ENCODE measurements around the gene PPME1.
A peak's percentile ranks its signal among the peaks of the same experiment; 100 is the strongest.

The PPME1 gene

GRCh38 chr11:74159642-74160041, 11.4 kb upstream of the PPME1 start:
- DNase-seq (ENCODE audit: low spot score), result no peak

- no peak for DNase-seq (ENCODE audit: low spot score)
Observed at GRCh38 chr11:74162681-74163467, 8.2 kb upstream of the PPME1 start.

GRCh38 chr11:74168838-74169237, 2.3 kb upstream of the PPME1 start:
- DNase-seq (ENCODE audit: low spot score), result no peak

- DNase-seq (ENCODE audit: low spot score), result no peak
Observed at GRCh38 chr11:74169738-74170458, 1.2 kb upstream of the PPME1 start.

GRCh38 chr11:74171630-74171968, 510 bp downstream of the PPME1 start:
- DNase-seq (ENCODE audit: low spot score), result no peak

GRCh38 chr11:74171997-74172396, 908 bp downstream of the PPME1 start:
- DNase-seq (ENCODE audit: low spot score), result no peak

- DNase-seq (ENCODE audit: low spot score), result no peak
Observed at GRCh38 chr11:74175920-74176319, 4.8 kb downstream of the PPME1 start.

GRCh38 chr11:74179234-74180052, 8.4 kb downstream of the PPME1 start:
- no peak for DNase-seq (ENCODE audit: low spot score)

- peak; percentile 9 for DNase-seq (ENCODE audit: low spot score)
Observed at GRCh38 chr11:74182635-74183034, 11.5 kb downstream of the PPME1 start.

GRCh38 chr11:74185285-74185684, 14.2 kb downstream of the PPME1 start:
- DNase-seq (ENCODE audit: low spot score), result no peak

GRCh38 chr11:74185695-74186094, 14.6 kb downstream of the PPME1 start:
- DNase-seq (ENCODE audit: low spot score), result no peak

- no peak for DNase-seq (ENCODE audit: low spot score)
Observed at GRCh38 chr11:74195828-74196227, 24.7 kb downstream of the PPME1 start.

- DNase-seq (ENCODE audit: low spot score), result no peak
Observed at GRCh38 chr11:74196781-74197486, 25.8 kb downstream of the PPME1 start.

- no peak for DNase-seq (ENCODE audit: low spot score)
Observed at GRCh38 chr11:74203966-74204365, 32.9 kb downstream of the PPME1 start.

GRCh38 chr11:74204701-74205100, 33.6 kb downstream of the PPME1 start:
- no peak for DNase-seq (ENCODE audit: low spot score)

- no peak for DNase-seq (ENCODE audit: low spot score)
Observed at GRCh38 chr11:74205181-74205580, 34.1 kb downstream of the PPME1 start.

GRCh38 chr11:74206746-74207145, 35.7 kb downstream of the PPME1 start:
- DNase-seq (ENCODE audit: low spot score), result no peak

GRCh38 chr11:74208507-74208906, 37.4 kb downstream of the PPME1 start:
- no peak for DNase-seq (ENCODE audit: low spot score)

- no peak for DNase-seq (ENCODE audit: low spot score)
Observed at GRCh38 chr11:74212533-74212932, 41.4 kb downstream of the PPME1 start.

- DNase-seq (ENCODE audit: low spot score), result no peak
Observed at GRCh38 chr11:74220376-74220775, 49.3 kb downstream of the PPME1 start.

- DNase-seq (ENCODE audit: low spot score), result no peak
Observed at GRCh38 chr11:74221816-74222215, 50.7 kb downstream of the PPME1 start.

- no peak for DNase-seq (ENCODE audit: low spot score)
Observed at GRCh38 chr11:74225565-74225964, 54.5 kb downstream of the PPME1 start.
